Inflammatory macrophage (primary cell): ENCODE results near the gene COL5A1.
A peak's percentile ranks its signal among the peaks of the same experiment; 100 is the strongest.

Source experiments
- DNase-seq, 2 donors: peaks; one replicate each; pipeline ENCODE4 v3.0.0-alpha.2; 2020 to 2022

The COL5A1 gene

DNA sequence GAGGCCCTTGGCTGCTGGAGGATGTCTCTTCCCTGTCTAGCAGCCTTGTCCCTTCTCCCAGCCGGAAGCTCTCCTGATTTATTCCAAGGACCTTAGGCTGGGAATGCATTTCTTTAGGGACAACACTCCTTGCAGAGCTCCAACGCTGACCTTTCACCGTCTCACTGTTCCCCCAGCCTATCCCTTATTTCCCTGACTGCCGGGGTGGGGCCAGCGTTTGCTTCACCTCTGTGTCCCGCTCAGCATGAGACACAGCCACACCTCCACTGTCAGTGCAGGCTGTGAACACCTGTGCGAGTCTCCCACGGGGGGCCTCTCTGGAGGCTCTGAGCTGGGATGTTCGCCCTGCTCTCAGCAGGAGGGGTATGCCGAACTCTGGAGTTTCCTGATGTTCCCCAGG is 132.8 kb downstream of the COL5A1 start:
- no peak for DNase-seq

DNA sequence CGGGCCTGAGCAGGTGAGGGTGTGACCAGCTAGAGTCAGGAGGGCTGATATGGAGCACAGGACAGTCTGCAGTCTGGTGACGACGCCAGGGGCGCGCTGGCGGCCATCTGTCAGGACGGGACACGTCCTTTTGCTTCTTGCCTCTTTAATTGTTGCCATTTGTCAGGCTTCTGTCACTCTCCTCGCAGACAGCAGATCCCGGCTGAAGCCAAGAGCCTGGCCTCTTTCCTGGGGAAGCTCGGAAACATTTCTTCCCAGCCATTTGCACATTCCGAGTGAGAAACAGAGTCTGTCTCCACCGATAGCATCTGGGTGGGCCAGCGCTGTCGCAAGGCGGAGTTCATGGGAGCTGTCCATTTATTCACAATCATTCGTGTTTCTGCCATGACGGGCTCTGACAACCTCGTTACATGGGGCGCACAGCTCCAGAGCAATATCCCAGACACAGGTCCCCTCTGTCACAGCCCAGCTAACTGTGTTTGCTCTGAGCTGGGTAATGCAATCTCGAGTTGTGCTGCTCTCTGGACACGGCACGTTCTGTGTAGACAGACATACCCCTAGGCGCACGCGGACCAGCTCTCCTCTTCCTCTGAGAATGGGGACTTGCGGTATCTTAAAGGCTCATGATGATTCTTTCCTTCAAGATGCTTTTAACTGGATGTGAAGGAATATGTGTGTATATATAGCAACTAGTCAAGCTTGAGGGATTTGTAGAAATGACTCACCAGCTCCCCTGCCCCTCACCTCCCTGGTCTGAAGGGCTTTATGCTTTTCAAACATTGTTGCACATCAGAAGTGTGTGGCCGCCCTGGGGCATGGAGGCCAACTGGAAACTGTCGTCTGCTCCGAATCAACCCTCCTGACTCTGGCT is 133.7 kb downstream of the COL5A1 start:
- no peak for DNase-seq

DNA sequence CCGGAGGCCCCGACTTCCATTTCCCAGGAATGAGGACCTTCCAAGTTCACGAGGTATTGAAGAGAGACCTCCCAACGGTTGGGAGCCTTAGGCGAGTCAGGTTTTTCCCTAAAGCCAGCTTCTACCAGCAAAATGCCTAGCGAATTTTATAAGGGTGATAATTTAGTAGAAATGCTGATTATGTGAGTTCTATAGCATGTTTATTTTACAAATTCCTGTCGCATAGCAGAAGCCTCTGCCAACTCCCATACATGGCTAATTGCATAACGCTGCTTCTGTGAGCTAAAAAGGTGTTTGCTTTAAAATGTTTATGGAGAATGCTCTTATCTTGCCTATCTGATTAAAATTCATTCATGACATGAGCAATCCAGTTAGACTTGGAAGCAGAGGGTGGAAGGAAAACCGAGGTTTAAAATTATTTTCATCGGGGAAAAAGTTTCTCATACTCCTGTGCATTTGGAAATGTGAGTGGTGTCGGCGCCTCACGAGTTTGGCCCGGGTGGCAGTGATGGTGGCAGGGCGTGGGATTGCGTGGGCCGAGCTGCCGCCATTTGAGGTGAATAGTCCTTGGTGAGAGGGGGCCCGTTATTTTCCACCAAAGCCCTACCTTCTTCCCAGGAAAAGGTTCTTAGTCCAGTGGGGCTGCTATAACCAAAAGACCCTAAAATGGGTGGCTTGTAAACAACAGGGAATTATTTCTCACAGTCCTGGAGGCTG is 134.6 kb downstream of the COL5A1 start:
- no peak for DNase-seq

DNA sequence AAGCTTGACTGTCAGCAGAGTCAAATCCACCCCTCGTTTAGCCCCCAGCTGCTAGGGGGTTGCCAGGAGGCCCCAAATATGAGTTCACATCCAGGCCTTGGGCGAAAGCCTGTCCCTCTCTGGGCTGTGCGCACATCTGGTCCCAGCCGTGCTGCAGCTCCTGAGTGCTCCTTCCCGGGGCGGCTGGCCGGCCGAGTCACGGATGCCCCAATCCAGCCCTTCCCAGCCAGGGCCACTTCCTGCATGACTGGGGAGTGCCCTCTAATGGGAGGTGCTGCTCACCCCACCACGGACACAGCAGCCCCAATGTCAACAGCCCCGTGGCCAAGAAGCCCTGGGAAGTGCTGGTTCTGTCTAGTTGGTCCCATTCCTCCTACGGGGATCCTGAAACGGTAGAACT is 135.6 kb downstream of the COL5A1 start:
- no peak for DNase-seq

DNA sequence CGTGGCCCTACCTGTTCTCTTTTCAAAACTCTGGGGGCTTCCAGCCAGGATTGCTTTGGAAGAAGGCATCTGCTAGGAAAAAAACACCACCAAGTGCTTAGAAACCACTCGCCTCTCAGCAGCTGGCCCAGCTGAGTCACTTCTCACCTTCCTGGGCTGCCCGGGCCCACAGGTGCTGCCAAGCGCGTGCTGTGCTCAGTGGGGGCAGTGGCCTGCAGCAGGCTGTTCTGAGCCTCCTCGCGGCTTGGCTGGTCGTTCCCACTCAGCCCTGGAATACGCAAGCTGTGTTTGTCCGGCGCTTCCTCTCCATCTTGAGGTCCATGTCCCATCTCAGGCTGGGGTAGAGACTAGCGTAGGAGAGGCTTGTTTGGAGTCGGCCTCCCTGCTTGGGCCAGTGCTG is 136.6 kb downstream of the COL5A1 start:
- no peak for DNase-seq

DNA sequence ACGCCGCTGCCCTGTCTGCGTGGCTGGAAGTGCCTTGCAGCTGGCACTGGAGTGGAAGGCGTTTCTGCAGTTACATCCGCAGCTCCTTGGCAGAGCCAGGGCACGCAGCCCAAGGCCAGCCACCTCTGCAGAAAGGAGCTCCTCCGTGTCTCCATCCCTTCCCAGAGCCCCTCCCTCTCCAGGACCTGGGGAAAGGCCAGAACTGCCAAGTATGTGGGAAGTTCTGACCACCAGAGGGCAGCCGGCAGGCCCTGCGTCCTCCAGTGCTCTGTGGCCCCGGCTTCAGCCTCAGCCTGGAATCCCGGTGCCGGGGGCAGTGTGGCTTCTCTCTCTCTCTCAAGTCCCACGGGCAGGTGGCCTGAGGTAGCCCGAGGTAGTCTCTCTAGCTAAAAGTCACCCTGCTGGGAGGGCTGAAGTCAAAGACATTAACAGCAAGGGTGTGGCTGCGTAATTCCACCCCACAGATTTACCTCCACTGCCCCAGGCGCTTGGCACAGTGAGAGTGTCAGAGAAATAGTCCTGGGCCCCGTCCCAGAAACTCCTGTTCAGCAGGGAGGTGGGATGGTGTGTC is 137.3 kb downstream of the COL5A1 start:
- peak; percentile 5 to 48 for DNase-seq

DNA sequence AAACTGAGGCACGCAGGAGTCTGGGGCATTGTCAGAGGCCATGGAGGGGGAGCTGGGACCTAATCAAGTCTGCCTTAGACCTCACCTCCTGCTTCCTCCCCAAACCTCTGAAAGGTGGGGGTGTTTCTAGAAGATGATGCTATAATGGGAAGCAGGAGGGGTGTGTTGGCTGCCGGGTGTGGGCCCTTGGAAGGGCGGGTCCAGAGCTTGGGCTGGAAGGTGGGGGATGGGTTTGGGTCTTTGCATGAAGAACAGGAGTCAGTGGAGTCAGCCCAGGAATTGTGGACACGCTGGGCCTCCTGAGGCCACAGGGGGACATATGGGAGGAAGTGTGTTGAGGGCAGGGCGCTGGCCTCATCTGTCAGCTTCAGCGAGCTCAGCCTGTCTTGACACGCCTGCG is 138.0 kb downstream of the COL5A1 start:
- DNase-seq: no peak

DNA sequence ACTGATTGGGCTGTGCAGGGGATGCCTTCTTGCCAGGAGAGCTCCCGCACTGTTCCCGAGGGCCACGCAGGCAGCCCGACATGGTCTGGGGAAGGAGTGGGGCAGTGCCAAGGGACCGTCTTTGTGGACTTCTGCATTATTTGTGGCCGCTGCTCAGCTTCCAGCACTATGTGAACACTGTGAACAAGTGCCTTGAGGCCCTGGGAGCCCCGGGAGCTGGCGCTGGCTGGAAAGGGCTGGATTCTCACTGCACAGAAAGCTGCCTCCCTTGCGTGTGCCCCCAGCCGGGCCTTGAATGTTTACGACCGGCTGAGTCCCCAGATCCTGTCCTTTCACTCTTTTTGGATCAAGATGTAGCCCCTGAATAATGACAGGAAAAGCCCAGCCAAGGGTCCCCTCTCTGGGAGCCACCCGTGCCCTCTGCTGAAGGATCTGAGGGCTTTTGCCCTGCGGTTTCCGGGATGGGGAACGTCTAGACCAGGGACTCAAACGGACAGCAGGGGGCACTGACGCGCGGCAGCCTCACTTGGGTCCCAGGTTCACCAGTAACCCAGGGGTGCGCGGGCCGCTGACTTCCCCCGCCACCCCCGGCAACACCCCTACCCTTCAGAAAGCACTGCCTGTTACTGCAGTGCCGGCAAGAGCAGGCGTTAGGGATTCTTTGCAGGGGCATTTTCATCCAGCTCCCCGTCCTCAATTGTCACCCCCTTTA is 140.1 kb downstream of the COL5A1 start:
- DNase-seq: peak in 1 of 2 donors; percentile 4

DNA sequence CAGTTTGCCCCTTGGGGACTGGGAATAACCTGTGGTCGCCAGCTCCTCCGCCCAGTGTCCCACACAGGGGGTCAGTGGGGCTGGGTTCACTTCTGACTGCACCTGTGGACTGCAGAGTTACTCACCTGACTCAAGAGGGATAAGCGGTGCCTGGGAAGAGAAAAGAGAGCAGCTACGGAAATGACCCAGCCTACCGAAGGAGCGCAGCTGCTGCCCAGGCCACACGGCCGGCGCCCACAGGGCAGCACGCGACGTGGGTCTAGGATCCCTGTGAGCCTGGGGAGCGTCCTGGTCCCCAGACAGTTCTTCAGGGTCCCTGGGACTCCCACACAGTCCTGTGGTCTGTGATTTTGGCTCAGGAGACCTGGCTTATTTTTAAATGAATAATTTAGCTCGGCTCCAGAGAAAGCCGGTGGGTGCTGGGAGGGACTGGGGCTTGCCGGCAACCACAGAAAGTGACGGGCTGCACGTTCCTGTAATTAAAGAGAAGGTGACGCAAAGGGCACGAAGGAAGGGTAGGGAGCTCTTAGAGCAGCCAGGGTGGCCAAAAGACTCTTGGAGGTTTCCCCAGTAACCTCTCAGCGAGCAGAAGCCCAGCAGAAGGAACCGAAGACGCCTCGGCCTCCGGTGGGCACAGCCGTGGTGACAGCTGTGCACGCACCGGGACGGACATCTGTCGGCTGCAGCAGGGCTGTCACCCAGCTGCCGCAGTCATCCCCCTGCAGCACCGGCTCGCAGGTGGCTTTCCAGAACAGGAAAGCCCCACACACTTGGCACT is 141.5 kb downstream of the COL5A1 start:
- no peak for DNase-seq

DNA sequence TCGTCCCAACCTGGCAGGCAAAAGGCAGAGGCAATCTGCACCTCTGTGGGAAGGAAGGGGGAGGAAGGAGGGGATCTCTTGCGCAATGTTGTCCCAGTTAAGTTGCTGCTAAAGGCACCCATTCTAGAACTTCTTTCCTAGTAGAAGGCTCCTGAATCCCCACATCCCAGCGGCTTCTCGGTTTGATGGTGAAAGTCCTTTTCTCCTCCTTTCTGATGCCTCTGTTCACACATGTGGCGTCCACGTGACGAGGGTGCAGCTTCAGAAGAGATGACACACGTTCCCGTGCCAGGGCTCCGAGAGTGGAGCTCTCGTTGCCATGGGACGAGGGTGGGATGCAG is 142.1 kb downstream of the COL5A1 start:
- DNase-seq: no peak

DNA sequence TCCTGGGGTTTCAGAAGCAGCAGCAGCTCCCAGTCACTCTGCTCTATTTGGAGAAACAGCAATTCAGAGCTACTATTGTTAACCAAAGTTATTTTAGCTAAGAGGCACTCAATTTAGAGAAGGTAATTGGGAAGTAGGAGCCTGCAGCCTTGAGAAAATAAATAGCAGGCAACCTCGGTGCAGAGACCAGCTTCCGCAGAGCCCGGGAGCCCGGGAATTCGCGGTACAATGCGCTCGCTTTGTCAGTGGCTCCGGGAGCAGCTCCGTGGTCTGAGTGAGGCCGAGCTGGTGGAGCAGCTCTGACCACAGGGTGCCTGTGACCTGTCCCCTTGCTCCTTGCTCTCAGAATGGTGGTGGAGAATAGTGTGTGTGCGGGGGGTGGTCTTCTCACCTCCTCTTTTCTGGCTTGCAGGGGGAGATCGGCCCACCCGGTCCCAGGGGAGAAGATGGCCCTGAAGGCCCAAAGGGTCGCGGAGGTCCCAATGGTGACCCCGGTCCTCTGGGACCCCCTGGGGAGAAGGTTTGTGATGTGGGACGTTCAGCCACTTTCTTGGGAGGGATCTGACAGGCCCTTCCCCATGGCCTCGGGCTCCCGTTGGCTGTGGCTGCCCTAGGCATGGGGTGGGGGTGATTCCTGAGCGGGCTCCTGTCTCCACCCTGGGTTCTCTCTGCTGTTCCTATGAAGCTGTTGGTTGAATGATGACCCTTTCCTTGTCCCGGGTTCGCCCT is 143.1 kb downstream of the COL5A1 start:
- DNase-seq: no peak

DNA sequence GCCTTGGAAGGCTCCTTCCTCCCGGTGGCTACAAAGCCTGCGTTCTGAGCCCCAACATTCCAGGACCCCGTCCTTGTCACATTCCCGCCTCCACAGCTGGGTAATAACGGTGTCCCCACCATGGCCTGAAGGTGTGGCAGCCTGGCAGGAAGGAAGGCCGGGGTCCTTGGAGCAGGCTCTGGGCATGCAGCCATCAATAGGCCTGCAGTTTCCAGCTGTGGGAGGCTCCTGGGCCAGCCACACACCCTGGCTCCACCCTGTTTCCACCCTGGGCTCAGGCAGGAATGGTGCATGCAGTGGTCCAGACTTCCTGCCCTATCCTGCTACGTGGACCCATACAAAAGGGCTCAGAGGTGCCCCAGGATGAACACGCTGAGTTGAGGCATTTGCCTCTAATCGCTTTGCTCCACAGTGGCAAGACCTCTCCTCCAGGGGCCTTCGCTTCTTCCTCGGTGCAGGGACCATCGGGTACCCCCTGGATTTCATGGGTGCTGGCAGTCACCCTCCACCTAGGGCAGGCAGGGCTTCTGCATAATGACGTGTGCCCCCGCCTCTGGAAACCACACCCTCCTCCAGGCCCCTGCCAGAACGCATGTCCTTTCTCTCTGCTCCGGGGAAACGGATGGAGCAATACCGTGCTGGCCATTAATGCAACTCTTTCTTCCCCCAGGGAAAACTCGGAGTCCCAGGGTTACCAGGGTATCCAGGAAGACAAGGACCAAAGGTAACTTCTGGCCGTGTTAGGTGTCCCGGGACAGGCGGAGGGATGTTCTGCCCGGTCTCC is 143.9 kb downstream of the COL5A1 start:
- no peak for DNase-seq

DNA sequence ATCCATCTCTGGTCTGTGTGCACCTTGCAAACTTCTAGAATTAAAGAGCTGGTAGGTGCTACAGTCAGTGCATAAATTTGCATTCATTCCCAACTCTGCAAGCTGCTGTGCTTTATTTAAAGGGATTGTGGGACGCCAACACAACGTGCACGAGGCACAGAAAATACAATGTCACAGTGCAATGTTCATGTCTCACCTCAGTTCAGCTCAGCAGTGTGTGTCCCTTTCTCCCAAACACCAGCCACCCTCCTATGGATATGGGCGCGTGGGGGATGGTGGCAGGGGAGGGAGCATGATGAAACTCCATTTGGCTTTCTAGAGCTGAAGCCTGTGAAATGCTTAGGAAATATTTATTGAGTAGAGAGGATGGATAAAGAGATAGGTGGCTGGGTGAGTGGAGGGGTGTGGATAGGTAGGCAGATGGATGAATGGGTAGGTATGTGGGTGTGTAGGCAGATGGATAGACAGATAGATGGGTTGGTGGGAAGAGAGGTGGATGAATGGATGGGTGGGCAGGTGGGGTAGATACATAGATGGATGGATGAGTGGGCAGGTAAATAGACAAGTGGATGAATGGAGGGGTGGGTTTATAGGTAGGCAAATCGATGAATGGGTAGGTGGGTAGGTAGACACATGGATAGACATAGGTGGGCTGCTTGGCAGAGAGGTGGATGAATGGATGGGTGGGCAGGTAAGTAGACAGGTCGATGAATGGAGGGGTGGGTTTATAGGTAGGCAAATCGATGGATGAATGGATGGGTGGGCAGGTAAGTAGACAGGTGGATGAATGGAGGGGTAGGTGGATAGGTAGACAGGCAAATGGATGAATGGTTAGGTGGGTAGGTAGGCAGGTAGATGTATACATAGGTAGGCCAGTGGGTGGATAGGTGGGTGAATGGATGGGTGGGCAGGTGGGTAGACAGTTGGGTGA is 146.3 kb downstream of the COL5A1 start:
- no peak for DNase-seq

DNA sequence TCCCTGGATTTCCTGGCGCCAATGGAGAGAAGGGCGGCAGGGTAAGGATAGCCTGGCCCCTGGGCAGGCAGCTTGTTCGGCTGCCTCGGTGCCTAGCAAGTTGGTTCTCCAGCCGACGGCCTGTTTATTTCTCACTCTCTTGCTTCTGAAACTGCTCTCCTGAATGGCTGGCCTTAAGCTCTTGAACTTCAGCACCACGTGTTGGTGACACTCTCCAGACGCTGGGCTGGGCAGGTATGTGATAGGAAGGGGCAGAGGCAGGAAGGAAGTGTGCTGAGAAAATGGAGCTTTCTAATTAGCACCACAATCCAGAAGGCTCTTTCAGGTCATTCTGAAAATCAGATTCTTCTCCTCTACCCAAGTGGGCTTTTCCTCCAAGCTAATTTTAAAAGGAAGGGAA is 147.6 kb downstream of the COL5A1 start:
- no peak for DNase-seq

DNA sequence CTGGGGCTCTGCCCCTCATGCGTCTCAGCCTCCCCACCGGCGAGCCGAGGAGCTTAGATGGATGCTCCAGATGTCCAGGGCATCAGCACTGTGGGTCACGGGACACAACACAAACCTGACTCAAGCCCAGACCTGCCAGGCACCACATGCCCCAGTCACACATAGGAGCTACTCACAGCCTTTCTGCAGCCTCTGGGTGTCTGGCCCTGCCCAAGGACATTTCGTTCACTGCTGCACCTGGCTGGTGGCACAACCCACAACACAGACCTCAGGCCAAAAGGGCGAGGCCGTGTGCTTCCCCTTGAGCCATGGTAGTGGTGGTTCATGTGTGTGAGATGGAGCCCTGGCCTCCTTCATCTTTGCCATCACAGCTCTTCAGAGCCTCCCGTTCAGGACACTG is 149.4 kb downstream of the COL5A1 start:
- no peak for DNase-seq

DNA sequence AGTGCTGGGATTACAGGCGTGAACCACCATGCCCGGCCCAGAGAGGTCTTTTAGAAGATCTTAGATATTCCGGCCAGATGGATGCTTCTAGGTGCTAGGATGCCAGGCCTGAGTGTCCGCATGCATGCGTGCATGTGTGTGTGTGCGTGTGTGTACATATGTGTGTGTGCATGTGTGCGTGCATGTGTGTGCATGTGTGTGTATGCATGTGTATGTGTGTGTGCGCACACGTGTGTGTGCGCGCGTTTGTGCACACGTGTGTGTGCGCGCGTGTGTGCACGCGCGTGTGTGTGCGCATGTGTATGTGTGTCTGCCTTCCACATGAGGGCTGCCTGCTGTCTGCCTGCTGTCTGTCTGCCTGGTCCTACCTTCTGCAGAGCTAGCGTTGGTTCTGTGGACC is 151.0 kb downstream of the COL5A1 start:
- no peak for DNase-seq

DNA sequence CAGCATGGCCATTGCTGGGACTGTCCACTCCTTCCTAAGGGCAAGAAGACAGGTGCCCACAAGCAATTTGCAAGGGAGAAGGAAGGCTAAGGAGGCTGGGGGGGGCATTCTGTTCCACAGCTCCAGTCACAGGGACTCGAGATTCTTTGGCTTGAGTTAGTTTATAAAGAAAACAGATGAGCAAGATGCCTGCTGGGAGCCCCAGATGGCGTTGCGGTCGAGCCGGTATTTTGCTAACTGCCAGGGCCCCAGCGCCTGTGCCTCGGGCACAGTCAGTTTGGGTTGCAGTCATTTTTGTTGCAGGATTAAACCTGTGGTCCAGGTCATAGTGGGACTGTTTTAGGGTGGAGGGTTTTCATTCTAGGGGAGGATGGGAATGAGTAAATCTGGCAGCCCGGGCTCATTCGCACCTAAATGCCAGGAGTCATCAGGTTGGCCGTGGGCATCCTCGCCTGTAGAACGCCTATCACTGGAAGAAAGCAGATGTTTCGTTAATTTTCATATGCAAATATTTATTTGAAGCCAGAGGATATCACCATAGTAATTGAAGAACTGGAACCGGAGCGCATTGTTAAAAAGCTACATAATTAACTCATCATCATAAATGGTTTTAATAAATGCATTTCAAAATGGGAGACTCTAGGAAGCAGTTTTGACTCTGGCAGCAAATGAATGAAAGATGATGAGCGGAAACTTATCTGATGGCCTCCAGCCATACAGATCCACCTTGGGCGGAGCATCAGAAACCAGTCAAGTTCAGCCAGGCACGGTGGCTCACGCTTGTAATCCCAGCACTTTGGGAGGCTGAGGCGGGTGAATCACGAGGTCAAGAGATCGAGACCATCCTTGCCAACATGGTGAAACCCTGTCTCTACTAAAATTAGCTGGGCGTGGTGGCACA is 151.9 kb downstream of the COL5A1 start:
- no peak for DNase-seq

DNA sequence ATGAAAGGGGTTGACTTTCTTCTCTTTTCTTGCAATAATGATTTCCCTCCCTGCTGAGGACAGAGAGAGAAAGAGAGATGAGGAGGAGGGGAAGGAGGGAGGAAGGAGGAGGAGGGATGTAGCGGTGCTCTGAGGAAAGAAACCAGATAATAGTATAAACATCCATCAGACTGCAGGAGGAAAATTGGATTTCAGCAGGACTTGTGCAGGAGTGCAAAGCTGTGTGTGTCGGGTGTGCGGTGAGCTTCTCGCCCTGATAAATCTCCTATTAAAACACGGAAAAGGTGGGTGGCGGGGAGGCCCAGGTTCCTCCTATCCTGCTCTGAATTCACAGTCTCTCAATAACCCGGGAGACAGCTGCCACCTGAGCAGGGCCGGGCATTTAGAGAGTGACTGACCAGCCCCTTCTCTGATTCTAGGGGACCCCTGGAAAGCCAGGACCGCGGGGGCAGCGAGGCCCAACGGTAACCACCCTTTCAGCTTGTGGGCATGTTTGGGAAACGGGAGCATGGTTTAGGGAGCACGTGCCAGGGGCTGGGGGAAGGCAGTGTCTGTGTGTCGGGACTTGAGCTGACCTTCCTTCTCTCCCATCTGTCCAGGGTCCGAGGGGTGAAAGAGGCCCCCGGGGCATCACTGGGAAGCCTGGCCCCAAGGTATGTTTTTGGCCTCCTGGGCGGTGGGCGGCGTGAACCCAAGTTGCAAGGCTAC is 153.2 kb downstream of the COL5A1 start:
- DNase-seq: no peak
